ENCODE data around the gene KLK5. TPM values are rescaled to one million over a fixed set of nuclear protein-coding genes. Genes with fewer than 3 reads are reported as not detected.
A peak's percentile ranks its signal among the peaks of the same experiment; 100 is the strongest.

Gene KLK5
- total and polyA plus RNA-seq, 2 of the 13 experiments (the other 11 are each of a cell fraction or from before 2014, with no cell fraction given), result not detected

GRCh38 chr19:50916069-50916468 is 36.8 kb downstream of the KLK5 start:
- in situ Hi-C loops (cut with HindIII; ENCODE audit: extremely low pct_ligation_motif_present, low pct_unique_long_range_greater_than_20kb) (no loop called here), intact Hi-C loops (cut with micrococcal nuclease; ENCODE audit: unreplicated experiment) (no loop called here)
- Histone ChIP-seq H3K4me1 (ENCODE audit: insufficient read depth, low read length) (no peaks in the 10 kb centered on the region), H2AFZ (ENCODE audit: low read length) (no peak overlapping the region), H3K9ac (ENCODE audit: insufficient read depth, low read depth, low read length) (no peak overlapping the region), H3K27me3 (ENCODE audit: control insufficient read depth in 1 of 2, insufficient read depth in 2 of 2, low read length in 2 of 2) (peaks cover 3 to 23% of the 10 kb centered on the region in 2 experiments), H3K27ac (ENCODE audit: extremely low read length, insufficient read depth, low read length) (no peak overlapping the region), H3K79me2 (ENCODE audit: insufficient read depth, low read length) (no peaks in the 10 kb centered on the region), H4K20me1 (ENCODE audit: insufficient read depth, low read length) (no peaks in the 10 kb centered on the region), H3K36me3 (replicated peaks in 1 of 2; ENCODE audit: control insufficient read depth in 1 of 2, insufficient read depth in 2 of 2, low read length in 2 of 2) (no peaks in the 10 kb centered on the region), H3K9me3 (ENCODE audit: low read length) (no peaks in the 10 kb centered on the region), H3K4me3 (replicated peaks in 1 of 3; ENCODE audit: insufficient read depth in 1 of 3, low read depth in 2 of 3, low read length in 3 of 3) (no peak overlapping the region), H3K4me2 (ENCODE audit: low read depth, low read length) (no peak overlapping the region)
- no peak for TF ChIP-seq ZNF569 (CRISPR knock-in tag; IDR thresholded peaks at IDR 0.05; ENCODE audit: borderline replicate concordance)
- peak; percentile 84 for TF ChIP-seq ZNF768 (CRISPR knock-in tag; IDR thresholded peaks at IDR 0.05)
- DNase-seq (ENCODE audit: low spot score), result no peak
- CTCF ChIA-PET (ENCODE audit: low intra/inter-chr PET ratio, low total read pairs), result no interaction called here
- no TSS peak for BruUV-seq (replicated peaks)
- FAIRE-seq, result no peak
- POLR2A ChIA-PET, result no interaction called here
- WGBS (ENCODE audit: low lambda C conversion rate), result 5% methylated on average over 2 of the region's 2 CpGs
- no peak for ATAC-seq

DNA sequence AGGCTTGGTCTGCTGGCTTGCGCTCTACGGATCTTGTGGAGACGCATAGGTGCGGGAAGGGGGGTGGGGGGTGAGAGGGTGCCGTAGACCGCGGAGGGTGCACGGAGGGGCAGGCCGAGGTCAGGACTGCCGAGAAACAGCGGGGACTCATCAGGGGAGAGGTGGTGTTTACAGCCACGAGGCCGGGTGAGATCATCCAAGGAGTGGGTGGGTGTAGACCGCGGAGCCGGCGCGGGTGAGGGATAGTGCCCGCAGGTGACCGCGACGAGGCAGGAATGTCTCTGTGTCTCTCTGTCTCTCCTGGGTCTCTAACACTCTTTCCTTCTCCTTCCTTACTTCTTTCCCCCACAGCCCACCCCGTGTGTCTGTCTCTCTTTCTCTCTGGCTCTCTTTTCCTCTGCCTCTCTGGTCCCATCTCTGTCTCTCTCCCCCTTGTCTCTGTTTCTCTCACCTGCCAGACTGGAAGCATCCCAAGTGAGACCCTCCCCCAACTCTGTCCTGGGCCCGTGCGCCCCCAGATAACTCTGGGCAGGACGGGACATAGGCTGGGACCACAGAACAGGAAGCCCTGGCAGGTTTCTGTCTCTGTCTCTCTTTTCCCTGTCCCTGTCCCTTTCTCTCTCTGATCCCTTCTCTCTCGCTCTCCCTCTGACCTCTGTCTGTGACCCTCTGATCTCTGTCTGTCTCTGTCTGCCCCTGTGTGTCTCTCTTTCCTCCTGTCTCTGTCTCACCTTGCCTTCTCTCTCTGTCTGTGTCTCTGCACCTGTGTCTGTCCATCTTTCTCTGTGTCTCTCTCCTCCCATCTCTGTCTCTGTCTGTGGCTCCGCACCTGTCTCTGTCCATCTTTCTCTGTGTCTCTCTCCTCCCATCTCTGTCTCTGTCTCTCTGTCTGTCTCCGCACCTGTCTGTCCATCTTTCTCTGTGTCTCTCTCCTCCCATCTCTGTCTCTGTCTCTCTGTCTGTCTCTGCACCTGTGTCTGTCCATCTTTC is 39.8 kb downstream of the KLK5 start:
- ATAC-seq (no peak), FAIRE-seq (no peak), DNase-seq (ENCODE audit: low spot score) (no peak)
- WGBS (ENCODE audit: low lambda C conversion rate), result 12% methylated on average over 17 of the region's 29 CpGs
- BruUV-seq (replicated peaks), result no TSS peak
- Histone ChIP-seq H3K4me3 (replicated peaks in 1 of 3; ENCODE audit: insufficient read depth in 1 of 3, low read depth in 2 of 3, low read length in 3 of 3) (no peak overlapping the region), H3K36me3 (replicated peaks in 1 of 2; ENCODE audit: control insufficient read depth in 1 of 2, insufficient read depth in 2 of 2, low read length in 2 of 2) (no peaks in the 10 kb centered on the region), H3K27me3 (ENCODE audit: control insufficient read depth in 1 of 2, insufficient read depth in 2 of 2, low read length in 2 of 2) (peaks cover 3 to 39% of the 10 kb centered on the region in 2 experiments), H3K4me1 (ENCODE audit: insufficient read depth, low read length) (no peaks in the 10 kb centered on the region), H3K79me2 (ENCODE audit: insufficient read depth, low read length) (no peaks in the 10 kb centered on the region), H3K9me3 (ENCODE audit: low read length) (no peaks in the 10 kb centered on the region), H2AFZ (ENCODE audit: low read length) (no peak overlapping the region), H3K4me2 (ENCODE audit: low read depth, low read length) (no peak overlapping the region), H3K9ac (ENCODE audit: insufficient read depth, low read depth, low read length) (no peak overlapping the region), H4K20me1 (ENCODE audit: insufficient read depth, low read length) (no peaks in the 10 kb centered on the region), H3K27ac (ENCODE audit: extremely low read length, insufficient read depth, low read length) (no peak overlapping the region)
- POLR2A ChIA-PET, result no interaction called here
- CTCF ChIA-PET (ENCODE audit: low intra/inter-chr PET ratio, low total read pairs), result no interaction called here
- intact Hi-C loops (cut with micrococcal nuclease; ENCODE audit: unreplicated experiment) (no loop called here), in situ Hi-C loops (cut with HindIII; ENCODE audit: extremely low pct_ligation_motif_present, low pct_unique_long_range_greater_than_20kb) (no loop called here)
- TF ChIP-seq THAP9 (CRISPR knock-in tag; IDR thresholded peaks at IDR 0.05; ENCODE audit: borderline replicate concordance) (no peak), RFXANK (CRISPR knock-in tag; IDR thresholded peaks at IDR 0.05) (no peak), ARNTL (CRISPR knock-in tag; IDR thresholded peaks at IDR 0.05) (no peak), FOXC1 (CRISPR knock-in tag; IDR thresholded peaks at IDR 0.05; ENCODE audit: borderline replicate concordance) (no peak), XRCC5 (optimal IDR thresholded peaks at IDR 0.05; ENCODE audit: low read length) (no peak), TBX3 (IDR thresholded peaks at IDR 0.05; ENCODE audit: borderline replicate concordance) (no peak), ZEB1 (IDR thresholded peaks at IDR 0.05; ENCODE audit: insufficient replicate concordance, low read depth) (no peak), CENPX (CRISPR knock-in tag; IDR thresholded peaks at IDR 0.05) (no peak)
- TF ChIP-seq, protein P1, sequence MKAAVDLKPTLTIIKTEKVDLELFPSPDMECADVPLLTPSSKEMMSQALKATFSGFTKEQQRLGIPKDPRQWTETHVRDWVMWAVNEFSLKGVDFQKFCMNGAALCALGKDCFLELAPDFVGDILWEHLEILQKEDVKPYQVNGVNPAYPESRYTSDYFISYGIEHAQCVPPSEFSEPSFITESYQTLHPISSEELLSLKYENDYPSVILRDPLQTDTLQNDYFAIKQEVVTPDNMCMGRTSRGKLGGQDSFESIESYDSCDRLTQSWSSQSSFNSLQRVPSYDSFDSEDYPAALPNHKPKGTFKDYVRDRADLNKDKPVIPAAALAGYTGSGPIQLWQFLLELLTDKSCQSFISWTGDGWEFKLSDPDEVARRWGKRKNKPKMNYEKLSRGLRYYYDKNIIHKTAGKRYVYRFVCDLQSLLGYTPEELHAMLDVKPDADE (CRISPR knock-in tag; IDR thresholded peaks at IDR 0.05), result no peak
- TF ChIP-seq, protein P2, sequence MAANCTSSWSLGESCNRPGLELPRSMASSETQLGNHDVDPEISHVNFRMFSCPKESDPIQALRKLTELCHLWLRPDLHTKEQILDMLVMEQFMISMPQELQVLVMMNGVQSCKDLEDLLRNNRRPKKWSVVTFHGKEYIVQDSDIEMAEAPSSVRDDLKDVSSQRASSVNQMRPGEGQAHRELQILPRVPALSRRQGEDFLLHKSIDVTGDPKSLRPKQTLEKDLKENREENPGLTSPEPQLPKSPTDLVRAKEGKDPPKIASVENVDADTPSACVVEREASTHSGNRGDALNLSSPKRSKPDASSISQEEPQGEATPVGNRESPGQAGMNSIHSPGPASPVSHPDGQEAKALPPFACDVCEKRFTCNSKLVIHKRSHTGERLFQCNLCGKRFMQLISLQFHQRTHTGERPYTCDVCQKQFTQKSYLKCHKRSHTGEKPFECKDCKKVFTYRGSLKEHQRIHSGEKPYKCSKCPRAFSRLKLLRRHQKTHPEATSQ (CRISPR knock-in tag; IDR thresholded peaks at IDR 0.05; ENCODE audit: borderline replicate concordance), result no peak
